NCI-H446 treated with DMSO at 0.1 percent for 48 hours (cell line): Measurements from ENCODE around the gene MIPOL1.
"Not testable (repeated sequence)": the region's sequence is repeated elsewhere in the genome, so short reads cannot be mapped to it uniquely, and the experiment has no call there.

Experiments used
- DNase-seq: peaks from one replicate; lab custom pipeline; 2025; lab: John Stamatoyannopoulos, UW

Gene MIPOL1

GRCh38 chr14:37284760-37285159, 87.0 kb downstream of the MIPOL1 start:
- no peak for DNase-seq

GRCh38 chr14:37285220-37285619, 87.5 kb downstream of the MIPOL1 start:
- DNase-seq, result no peak

GRCh38 chr14:37289688-37290087, 92.0 kb downstream of the MIPOL1 start:
- no peak for DNase-seq

GRCh38 chr14:37295262-37295661, 97.5 kb downstream of the MIPOL1 start:
- DNase-seq, result not testable (repeated sequence)

GRCh38 chr14:37311252-37311651, 113.5 kb downstream of the MIPOL1 start:
- DNase-seq, result no peak

- no peak for DNase-seq
These were observed 121.2 kb downstream of the MIPOL1 start for GRCh38 chr14:37318938-37319337.

- no peak for DNase-seq
These were observed 122.4 kb downstream of the MIPOL1 start for GRCh38 chr14:37320106-37320505.

GRCh38 chr14:37325332-37325731, 127.6 kb downstream of the MIPOL1 start:
- DNase-seq, result no peak

GRCh38 chr14:37326434-37326833, 128.7 kb downstream of the MIPOL1 start:
- no peak for DNase-seq

GRCh38 chr14:37327933-37328332, 130.2 kb downstream of the MIPOL1 start:
- not testable (repeated sequence) for DNase-seq

GRCh38 chr14:37328673-37329072, 130.9 kb downstream of the MIPOL1 start:
- DNase-seq, result no peak

GRCh38 chr14:37329189-37330001, 131.7 kb downstream of the MIPOL1 start:
- no peak for DNase-seq

- DNase-seq, result no peak
These were observed 133.2 kb downstream of the MIPOL1 start for GRCh38 chr14:37330910-37331309.

- DNase-seq, result no peak
These were observed 142.6 kb downstream of the MIPOL1 start for GRCh38 chr14:37340353-37340752.

GRCh38 chr14:37343307-37344094, 145.8 kb downstream of the MIPOL1 start:
- no peak for DNase-seq

GRCh38 chr14:37363661-37364060, 165.9 kb downstream of the MIPOL1 start:
- no peak for DNase-seq

- no peak for DNase-seq
These were observed 171.7 kb downstream of the MIPOL1 start for GRCh38 chr14:37369425-37369824.

- no peak for DNase-seq
These were observed 177.8 kb downstream of the MIPOL1 start for GRCh38 chr14:37375566-37375965.

- no peak for DNase-seq
These were observed 179.3 kb downstream of the MIPOL1 start for GRCh38 chr14:37376944-37377609.

GRCh38 chr14:37384870-37385596, 187.3 kb downstream of the MIPOL1 start:
- DNase-seq, result no peak

GRCh38 chr14:37397157-37397940, 199.6 kb downstream of the MIPOL1 start:
- DNase-seq, result not testable (repeated sequence)
